OCI-LY7 (cell line): Measurements from ENCODE around the gene SLC26A6. TPM values are rescaled to one million over a fixed set of nuclear protein-coding genes. Genes with fewer than 3 reads are reported as not detected.

Experiments
- BruUV-seq: library from RNA; stranded (reverse); fragments of 400-500 nt; replicated peaks from 2 replicates; lab custom pipeline; 2021; lab: Mats Ljungman, UMichigan
- CTCF ChIA-PET: fragments of 300-600 bp; sonication (Branson Sonifier 250); formaldehyde crosslinking; loops from one replicate; lab custom pipeline; 2022; ENCODE audit warnings: antibody characterized with exemption; ENCODE audit not compliant: unreplicated experiment; lab: Charles Lee
- POLR2A ChIA-PET: fragments of 300-600 bp; sonication (Branson Sonifier 250); formaldehyde crosslinking; loops from one replicate; lab custom pipeline; 2022; ENCODE audit warnings: antibody characterized with exemption; lab: Charles Lee
- DNase-seq: peaks from one replicate; pipeline ENCODE4 v3.0.0-alpha.2; 2015; ENCODE audit warnings: low spot score
- H2AFZ ChIP-seq: fragments of 200-600 bp; sonication (generic), shearing (Covaris generic); 2 replicates; pipeline ENCODE4 v1.6.1; 2014; ENCODE audit warnings: mild to moderate bottlenecking, antibody characterized with exemption, low read length, moderate library complexity
- H3K27ac ChIP-seq: fragments of 200-600 bp; sonication (generic); 2 replicates; pipeline ENCODE4 v1.5.1; 2014; ENCODE audit warnings: mixed run types, low read depth, mild to moderate bottlenecking, moderate library complexity, low read length, inconsistent platforms; ENCODE audit not compliant: poor library complexity, severe bottlenecking
- H3K36me3 ChIP-seq: fragments of 200-600 bp; sonication (generic); 2 replicates; pipeline ENCODE4 v1.6.1; 2014; ENCODE audit warnings: mild to moderate bottlenecking, antibody characterized with exemption, low read length, moderate library complexity, mixed read lengths; ENCODE audit not compliant: insufficient read depth
- H3K4me1 ChIP-seq: fragments of 200-600 bp; sonication (generic); 2 replicates; pipeline ENCODE4 v1.5.1; 2014; ENCODE audit warnings: mild to moderate bottlenecking, low read length; ENCODE audit not compliant: insufficient read depth, poor library complexity, severe bottlenecking
- H3K4me2 ChIP-seq: fragments of 200-600 bp; sonication (generic); 2 replicates; pipeline ENCODE4 v1.6.1; 2014; ENCODE audit warnings: mild to moderate bottlenecking, low read length
- H3K4me3 ChIP-seq: fragments of 200-600 bp; sonication (generic); 2 replicates; pipeline ENCODE4 v1.5.1; 2014; ENCODE audit warnings: mild to moderate bottlenecking, low read depth, low read length; ENCODE audit not compliant: poor library complexity, severe bottlenecking
- H3K79me2 ChIP-seq: fragments of 200-600 bp; sonication (generic); 2 replicates; pipeline ENCODE4 v1.6.1; 2016; ENCODE audit warnings: low read depth, mild to moderate bottlenecking, low read length, moderate library complexity, mixed read lengths; ENCODE audit not compliant: insufficient read depth
- H3K9me2 ChIP-seq: fragments of 200-600 bp; sonication (generic); 2 replicates; pipeline ENCODE4 v1.6.1; 2016; ENCODE audit warnings: mild to moderate bottlenecking, low read length, mixed read lengths; ENCODE audit not compliant: insufficient read depth
- H3K9me3 ChIP-seq: fragments of 200-600 bp; sonication (generic); 2 replicates; pipeline ENCODE4 v1.6.1; 2014; ENCODE audit warnings: mild to moderate bottlenecking, mixed run types, low read length, mixed read lengths
- H4K20me1 ChIP-seq: fragments of 200-600 bp; sonication (generic); 2 replicates; pipeline ENCODE4 v1.6.1; 2014; ENCODE audit warnings: mild to moderate bottlenecking, antibody characterized with exemption, low read length, moderate library complexity, mixed read lengths; ENCODE audit not compliant: insufficient read depth
- EZH2phosphoT487 ChIP-seq: fragments of 200-600 bp; sonication (generic); IDR thresholded peaks from 2 replicates; pipeline ENCODE4 v1.6.1; 2018; ENCODE audit warnings: low read depth, borderline replicate concordance, mild to moderate bottlenecking, mixed run types, antibody characterized with exemption, low read length, moderate library complexity, mixed read lengths
- intact Hi-C: fragments of 100-400 bp; cut with micrococcal nuclease; formaldehyde crosslinking; loops from one replicate; pipeline ENCODE4 v1.10.0; 2022; ENCODE audit not compliant: unreplicated experiment
- total RNA-seq, 2 experiments: library from RNA; depleted of rRNA in 1 of 2; stranded (reverse); fragments of >200 nt in 1 of 2; shearing (Covaris generic) in 1 of 2; gene quantifications; 2 replicates each; pipeline ENCODE4 v1.2.3, GENCODE V29; 2014 to 2022
- TF ChIP-seq, protein P1 (sequence below): fragments of 200-600 bp; sonication (generic); conservative IDR thresholded peaks from 2 replicates; pipeline ENCODE4 v1.5.1; 2014; ENCODE audit warnings: mild to moderate bottlenecking, antibody characterized with exemption, low read length, moderate library complexity, mixed read lengths

The SLC26A6 gene
- total RNA-seq, 2 experiments from 2014 or later = 42.1 to 47.3 TPM

DNA sequence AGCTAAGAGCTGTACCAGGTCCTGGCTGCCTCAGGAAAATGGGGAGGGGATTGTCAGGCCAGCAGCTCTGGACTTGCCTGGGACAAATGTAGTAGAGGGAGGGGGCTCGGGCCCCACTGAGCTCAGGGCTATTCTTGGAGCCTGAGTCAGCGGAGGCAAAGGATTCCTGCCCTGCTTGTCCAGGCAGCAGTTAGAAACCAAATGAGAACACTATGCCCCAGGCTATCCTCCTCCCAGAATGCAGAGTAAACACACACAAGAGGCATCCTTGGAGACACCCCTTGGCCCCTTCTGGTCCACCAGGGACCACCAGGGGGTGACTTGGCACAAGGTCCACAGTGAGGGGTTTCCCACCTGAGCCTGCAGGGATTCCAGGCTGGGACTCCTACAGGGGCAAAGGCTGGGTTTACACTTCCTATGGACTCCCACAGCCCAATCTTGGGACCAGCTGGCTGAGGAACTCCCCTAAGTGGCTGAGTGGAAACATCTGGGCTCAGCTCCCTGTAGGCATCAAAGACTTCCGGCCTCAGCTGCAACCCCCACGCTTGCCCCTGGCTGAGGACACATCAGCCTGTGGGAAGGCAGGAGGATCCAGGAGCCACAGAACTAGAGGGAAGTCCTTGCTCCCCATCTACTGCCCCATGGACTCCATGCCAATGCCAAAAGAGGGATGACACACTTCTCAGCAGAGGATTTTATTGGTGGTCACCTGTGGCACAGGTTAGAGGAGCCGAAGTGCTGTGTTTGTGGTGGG is 36.8 kb downstream of the SLC26A6 start:
- no peaks in the 10 kb centered on the region for H3K79me2 ChIP-seq
- H3K4me2 ChIP-seq = no peak overlapping the region
- POLR2A ChIA-PET = no interaction called here
- TF ChIP-seq, protein P1, sequence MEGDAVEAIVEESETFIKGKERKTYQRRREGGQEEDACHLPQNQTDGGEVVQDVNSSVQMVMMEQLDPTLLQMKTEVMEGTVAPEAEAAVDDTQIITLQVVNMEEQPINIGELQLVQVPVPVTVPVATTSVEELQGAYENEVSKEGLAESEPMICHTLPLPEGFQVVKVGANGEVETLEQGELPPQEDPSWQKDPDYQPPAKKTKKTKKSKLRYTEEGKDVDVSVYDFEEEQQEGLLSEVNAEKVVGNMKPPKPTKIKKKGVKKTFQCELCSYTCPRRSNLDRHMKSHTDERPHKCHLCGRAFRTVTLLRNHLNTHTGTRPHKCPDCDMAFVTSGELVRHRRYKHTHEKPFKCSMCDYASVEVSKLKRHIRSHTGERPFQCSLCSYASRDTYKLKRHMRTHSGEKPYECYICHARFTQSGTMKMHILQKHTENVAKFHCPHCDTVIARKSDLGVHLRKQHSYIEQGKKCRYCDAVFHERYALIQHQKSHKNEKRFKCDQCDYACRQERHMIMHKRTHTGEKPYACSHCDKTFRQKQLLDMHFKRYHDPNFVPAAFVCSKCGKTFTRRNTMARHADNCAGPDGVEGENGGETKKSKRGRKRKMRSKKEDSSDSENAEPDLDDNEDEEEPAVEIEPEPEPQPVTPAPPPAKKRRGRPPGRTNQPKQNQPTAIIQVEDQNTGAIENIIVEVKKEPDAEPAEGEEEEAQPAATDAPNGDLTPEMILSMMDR = no peak
- no peak for TF ChIP-seq EZH2phosphoT487
- H3K4me1 ChIP-seq = no peaks in the 10 kb centered on the region
- no peaks in the 10 kb centered on the region for H4K20me1 ChIP-seq
- DNase-seq = no peak
- no peak overlapping the region for H2AFZ ChIP-seq
- intact Hi-C loops = no loop called here
- no peaks in the 10 kb centered on the region for H3K9me2 ChIP-seq
- BruUV-seq = no TSS peak
- H3K36me3 ChIP-seq = peaks cover 61% of the 10 kb centered on the region
- no peak overlapping the region for H3K27ac ChIP-seq
- H3K9me3 ChIP-seq = no peaks in the 10 kb centered on the region
- CTCF ChIA-PET = no interaction called here
- H3K4me3 ChIP-seq = no peak overlapping the region

DNA sequence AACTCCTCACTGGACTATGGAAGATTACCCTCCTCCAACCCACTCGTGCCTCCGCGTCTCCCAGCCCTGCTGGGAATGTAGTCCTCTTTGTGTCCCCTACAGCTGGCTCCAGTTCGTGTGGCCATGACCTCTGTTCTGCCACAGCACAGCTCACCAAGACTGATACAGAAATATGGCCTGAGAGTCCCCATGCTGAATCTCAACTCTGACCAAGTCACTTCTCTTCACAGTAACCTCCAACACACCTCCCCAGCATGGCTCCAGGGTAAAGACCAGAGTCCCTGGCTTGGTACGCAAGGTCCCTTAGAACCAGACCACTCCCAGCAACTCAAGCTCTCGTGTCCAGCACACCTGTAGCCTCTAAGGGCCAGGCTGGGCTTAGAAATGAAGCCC is 37.9 kb downstream of the SLC26A6 start:
- Histone ChIP-seq H2AFZ (no peak overlapping the region), H3K4me2 (no peak overlapping the region), H3K9me3 (no peaks in the 10 kb centered on the region), H3K4me3 (no peak overlapping the region), H4K20me1 (no peaks in the 10 kb centered on the region), H3K9me2 (no peaks in the 10 kb centered on the region), H3K4me1 (no peaks in the 10 kb centered on the region), H3K79me2 (no peaks in the 10 kb centered on the region), H3K27ac (no peak overlapping the region), H3K36me3 (peaks cover 50% of the 10 kb centered on the region)
- no TSS peak for BruUV-seq
- POLR2A ChIA-PET = no interaction called here
- TF ChIP-seq EZH2phosphoT487 = no peak
- TF ChIP-seq, protein P1 = no peak
- DNase-seq = no peak
- CTCF ChIA-PET = interaction anchor here (0.5 kb wide), 1 partner anchor 397 kb away, joined by 3 read pairs; no protein-coding TSS in a partner anchor
- intact Hi-C loops = no loop called here
